Melanocyte of skin (primary cell): ENCODE results near the gene FZR1. TPM values are rescaled to one million over a fixed set of nuclear protein-coding genes. Genes with fewer than 3 reads are reported as not detected.

ENCODE experiments used
- small RNA-seq, 2 donors: library from RNA; depleted of rRNA; stranded (forward); fragments of <200 nt; gene quantifications; one replicate each; pipeline ENCODE3, GENCODE V24; 2012
- total RNA-seq, 2 donors: library from RNA; depleted of rRNA; stranded (reverse); fragments of >200 nt; gene quantifications; 2 replicates each; pipeline ENCODE4 v1.2.3, GENCODE V29; 2012

FZR1 gene
- total RNA-seq: 10 to 100 TPM; 28.6 to 34.0 TPM

DNA sequence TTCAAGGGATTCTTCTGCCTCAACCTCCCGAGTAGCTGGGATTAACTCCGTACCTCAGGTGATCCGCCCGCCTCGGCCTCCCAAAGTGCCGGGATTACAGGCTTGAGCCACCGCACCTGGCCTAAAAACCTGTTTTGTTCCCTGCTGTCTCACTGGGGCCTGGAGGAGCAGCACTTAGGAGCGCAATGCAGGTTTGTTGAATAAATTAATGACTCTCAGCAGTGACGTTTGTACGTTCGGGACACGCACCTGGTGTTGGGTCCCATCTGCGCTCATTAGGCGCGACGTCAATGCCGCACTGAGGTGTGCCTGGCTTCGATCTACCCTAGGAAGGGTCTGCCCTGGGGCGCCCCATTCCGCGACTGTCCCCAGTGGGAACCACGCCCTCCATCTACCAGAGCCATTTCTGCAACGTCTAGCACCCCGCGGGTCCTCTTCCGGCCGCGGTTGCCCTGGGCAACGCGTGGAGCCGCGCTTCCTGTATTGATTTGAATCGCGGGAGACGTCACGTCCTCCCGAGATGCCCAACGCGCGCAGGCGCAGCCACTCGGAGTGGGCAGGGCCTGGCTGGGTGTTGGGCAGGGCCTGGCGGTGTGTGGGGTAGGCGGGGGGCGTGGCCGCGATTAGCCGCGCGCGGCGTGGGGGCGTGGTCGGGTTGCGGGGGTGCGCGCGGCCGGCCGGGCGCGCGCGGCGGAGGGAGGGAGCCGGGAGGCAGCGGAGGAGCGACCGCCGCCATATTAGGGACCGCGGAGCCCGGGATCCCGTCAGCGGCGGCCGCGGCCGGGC is at the start of gene FZR1:
TSS of gene FZR1 (plus strand) at position 714 of the 786 bp plus-strand sequence. CDS start 16,679 bp downstream, outside the sequence.

DNA sequence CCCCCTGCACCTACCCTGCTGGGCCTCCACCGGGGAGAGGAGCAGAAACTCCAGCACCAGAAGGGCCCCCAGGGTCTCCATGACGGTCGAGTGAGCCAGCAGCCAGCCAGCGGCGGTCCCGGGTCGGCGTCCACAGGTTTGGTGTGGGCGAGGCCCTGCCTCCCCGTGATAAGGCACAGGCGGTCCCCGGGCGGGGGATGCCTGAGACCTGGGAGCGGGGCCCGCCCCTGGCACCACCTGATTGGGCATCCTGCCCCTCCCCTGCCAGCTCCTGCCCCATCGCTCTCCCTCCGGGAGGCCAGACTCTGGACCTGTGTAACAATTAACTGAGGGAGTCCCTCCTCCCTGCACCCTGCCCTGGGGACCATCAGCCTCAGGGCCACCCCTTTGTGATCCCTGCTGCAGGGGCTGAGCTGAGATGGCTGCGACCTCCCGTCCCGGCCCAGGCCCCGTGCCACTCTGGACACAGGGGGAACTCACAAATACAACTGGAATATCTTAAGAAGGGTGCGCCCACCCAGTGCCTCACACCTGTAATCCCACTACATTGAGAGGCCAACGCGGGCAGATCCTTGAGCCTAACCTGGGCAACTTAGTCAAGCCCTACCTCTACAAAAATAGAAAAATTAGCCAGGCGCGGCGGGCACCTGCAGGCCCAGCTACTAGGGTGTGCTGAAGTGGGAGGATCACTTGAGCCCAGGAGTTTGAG is 25.6 kb upstream of the FZR1 start, which contains the start of gene SMIM24:
TSS of gene SMIM24 (minus strand) at position 143 of the 709 bp plus-strand sequence. CDS start at position 81, 62 bp downstream.

DNA sequence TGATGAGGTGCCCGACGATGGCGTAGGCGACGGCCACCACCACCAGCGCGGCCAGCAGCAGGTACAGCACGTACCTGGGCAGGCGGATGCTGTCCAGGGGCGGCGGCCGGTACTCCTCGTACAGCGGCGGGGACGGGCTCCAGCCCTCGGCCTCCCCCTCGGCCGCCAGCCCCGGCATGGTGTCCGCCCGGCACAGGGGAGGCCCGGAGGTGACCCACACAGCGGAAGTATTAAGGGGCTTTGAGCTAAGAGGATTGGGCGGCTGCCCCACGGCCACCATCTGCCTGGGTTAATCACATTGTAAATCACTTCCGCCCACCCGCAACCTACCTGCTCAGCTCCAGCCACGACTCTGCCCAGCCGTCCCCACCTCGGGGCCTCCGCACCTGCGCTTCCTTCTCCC is 22.9 kb upstream of the FZR1 start, which contains the start of gene SMIM44:
TSS of gene SMIM44 (minus strand) at position 216 of the 403 bp plus-strand sequence. CDS start at position 178, 38 bp downstream.

DNA sequence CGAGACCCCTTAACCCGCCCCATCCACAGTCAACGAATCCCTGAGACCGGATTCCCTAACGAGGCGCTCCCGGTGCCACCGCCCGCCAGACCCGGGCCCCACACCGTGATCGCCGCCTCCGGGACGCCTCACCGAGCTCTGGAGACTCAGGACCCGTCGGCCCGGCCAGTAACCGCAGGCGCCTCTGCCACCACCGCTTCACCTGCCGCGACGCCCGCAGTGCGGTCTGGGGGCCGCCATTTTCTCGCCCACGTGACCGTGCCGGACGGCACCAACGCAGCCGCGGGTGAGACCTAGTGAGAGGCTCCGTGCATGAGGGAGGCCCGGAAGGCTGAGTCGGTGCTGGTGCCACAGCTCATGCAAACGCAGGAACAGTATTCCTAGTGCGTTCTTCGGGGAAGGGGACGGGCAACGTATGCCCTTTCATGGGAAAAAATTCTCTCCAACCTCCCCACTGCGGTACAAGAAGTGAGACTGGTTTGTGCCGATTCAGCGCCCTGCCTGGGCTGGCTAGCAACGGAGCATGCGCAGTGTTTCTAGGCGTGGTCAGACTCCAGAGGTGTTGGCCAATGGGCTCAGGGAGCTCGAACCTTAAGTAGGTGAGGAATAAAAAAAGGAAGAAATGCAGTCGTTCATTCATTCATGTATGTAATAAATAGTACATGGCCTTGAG is 5.5 kb upstream of the FZR1 start, which contains the start of gene DOHH:
TSS of gene DOHH (minus strand) at position 246 of the 673 bp plus-strand sequence. CDS start 3,860 bp downstream, outside the sequence.

DNA sequence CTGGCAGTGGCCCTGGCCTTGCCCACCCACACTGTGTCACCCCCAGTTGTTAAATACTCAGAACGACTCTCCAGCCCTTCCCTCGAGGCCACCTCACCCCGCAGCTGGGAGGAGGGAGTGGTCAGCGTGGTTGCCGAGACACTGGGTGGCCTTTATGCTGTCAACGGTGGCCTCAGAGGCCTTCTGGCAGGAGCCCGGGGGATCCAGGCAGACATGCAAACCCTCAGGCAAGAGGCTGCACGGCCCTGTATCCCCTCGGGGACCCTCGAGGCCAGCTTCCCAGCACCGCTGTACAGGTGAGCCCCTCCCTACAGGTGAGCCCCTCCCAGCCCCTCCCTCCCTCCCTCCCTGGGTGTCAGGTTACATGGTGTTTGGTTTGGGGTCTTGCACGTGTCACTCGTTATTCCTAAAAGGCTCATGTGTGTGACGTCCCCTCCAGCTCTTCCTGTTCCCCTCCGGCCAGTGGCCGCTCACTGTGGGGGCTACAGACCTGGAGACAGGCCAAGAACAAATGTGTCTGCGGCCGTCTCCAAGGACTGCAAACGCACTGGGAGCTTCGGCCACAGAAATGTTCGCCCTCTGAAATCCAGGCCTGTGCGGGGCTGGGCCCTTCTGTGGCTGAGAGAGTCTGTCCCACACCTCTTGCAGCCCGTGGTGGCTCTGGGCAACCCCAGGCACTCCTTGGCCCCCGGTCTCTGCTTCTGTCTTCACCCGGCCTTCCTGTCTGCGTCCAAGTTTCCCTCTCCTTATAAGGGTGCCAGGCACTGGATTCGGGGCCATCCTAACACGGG is 33.0 kb downstream of the FZR1 start, which contains the start of gene TEKTIP1:
TSS of gene TEKTIP1 (plus strand) at position 210 of the 791 bp plus-strand sequence. CDS start at position 214, 4 bp downstream.

DNA sequence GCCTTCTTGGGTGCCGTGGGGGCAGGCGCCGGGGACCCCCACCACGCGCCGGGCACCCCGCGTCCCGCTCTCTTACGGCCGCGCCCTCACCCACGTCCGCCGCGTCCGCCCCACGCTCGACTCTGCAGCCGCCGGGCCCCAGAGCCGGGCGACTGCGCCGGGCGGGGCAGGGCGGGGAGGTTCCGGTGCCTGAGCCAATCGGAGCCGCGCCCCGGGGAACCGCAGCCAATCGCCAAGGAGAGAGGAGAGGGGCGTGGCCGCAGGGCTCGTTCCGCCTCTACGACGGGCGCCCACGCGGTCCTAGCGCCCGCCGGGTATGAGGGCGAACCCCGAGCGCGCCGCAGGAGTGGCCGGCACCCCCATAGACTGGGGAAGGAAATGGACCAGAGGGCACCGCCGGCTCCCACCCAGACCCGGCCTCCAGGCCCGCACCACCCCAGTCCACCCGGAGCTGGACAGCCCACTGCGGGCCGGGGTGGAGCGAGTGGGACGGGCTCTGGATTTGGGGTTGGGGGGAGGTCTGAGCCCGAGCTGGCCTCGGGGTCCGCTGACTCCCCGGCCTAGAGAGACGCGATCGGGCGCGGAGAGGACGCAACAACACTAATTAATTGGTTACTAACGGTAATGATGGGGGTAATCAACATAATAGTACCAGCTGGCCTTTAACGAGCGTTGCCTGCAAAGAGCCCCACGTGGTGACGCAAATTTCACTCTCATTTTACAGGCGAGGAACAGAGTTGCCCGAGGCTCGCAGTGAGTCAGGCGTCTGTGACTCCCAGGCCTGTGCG is 51.5 kb downstream of the FZR1 start, which contains the start of gene MFSD12:
TSS of gene MFSD12 (minus strand) at position 126 of the 788 bp plus-strand sequence. CDS start 183 bp downstream, outside the sequence.

DNA sequence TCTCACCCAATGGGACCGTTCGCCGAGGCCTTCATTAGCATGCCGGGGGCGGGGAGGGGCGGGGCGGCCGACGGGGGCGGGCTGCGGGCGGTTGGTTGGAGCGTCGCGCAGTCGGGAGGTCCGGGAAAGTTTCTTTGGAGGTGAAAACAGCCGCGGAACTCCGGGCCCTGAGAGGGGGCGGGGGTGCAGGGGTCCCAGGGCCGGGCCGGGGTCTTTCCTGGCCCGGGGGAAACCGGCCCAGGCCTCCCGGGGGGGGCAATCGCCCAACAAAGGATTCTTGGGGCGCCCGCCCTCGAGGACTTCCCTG is 66.7 kb downstream of the FZR1 start, which contains the start of gene HMG20B:
TSS of gene HMG20B (plus strand) at position 90 of the 307 bp plus-strand sequence. CDS start 366 bp downstream, outside the sequence.

DNA sequence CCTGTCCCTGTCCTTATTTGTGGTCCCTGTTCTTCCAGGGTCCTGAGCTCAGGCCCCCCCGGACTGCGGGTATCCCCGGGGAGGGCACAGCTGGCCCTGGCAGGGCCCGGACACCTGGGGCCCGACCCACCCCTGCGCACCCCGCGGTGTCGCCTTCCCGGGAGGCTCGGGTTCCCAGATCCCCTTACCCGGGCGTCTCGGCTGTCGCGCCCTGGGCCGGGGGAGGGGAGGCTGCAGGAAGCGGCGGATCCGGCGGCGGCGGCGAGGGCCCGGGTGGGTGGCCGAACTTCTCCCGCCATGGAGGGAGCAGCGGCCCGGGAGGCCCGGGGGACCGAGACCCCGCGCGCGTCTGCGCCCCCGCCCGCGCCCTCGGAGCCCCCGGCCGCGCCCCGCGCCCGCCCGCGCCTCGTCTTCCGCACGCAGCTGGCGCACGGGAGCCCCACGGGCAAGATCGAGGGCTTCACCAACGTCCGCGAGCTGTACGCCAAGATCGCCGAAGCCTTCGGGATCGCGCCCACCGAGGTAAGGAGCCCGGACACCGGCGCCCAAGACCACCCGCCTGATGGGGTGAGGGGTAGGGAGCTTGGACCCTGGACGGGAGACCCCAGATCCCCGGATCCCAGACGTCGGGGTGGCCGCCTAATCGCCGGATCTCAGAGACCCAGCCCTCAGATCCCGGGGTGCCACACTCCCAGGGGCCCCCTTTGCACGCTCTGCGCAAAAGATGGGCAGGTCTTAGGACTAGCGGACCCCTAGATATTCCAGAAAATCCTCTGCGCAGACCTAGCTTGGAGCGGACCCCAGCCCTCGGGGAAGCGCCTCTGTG is 79.4 kb downstream of the FZR1 start, which contains the start of gene GIPC3:
TSS of gene GIPC3 (plus strand) at position 178 of the 826 bp plus-strand sequence. CDS start at position 298, 120 bp downstream.

Small RNA genes within 50 kb of the gene (small RNA-seq; reads per million reads assigned to genes)
- gene AC005786.1 (0 reads per million in 2 donors), gene RF00212 (0 to 0.04 reads per million in 2 donors)

Other genes with a start within 250 kb of the FZR1 start
- gene NFIC, start 139.7 kb upstream of the FZR1 start, total RNA-seq: 10 to 100 TPM; 32.7 to 39.6 TPM
- gene SMIM24, start 25.8 kb upstream of the FZR1 start, total RNA-seq: 1 to 10 TPM in 1 of 2 donors, not detected in 1; 1.0 TPM
- gene SMIM44, start 22.9 kb upstream of the FZR1 start, total RNA-seq: not detected
- gene DOHH, start 5.6 kb upstream of the FZR1 start, total RNA-seq: 10 to 100 TPM; 10.7 to 17.0 TPM
- not detected for gene TEKTIP1, start 32.9 kb downstream of the FZR1 start, total RNA-seq
- 1,000 to 10,000 TPM; 2,768 to 2,971 TPM for gene MFSD12, start 51.3 kb downstream of the FZR1 start, total RNA-seq
- 100 to 1,000 TPM; 663 to 915 TPM for gene HMG20B, start 66.6 kb downstream of the FZR1 start, total RNA-seq
- under 1 TPM; under 0.01 to 0.67 TPM for gene GIPC3, start 79.2 kb downstream of the FZR1 start, total RNA-seq
- gene TBXA2R, start 100.6 kb downstream of the FZR1 start, total RNA-seq: 1 to 10 TPM in 1 of 2 donors, not detected in 1; 1.7 TPM
- 10 to 100 TPM; 11.7 to 25.0 TPM for gene CACTIN, start 120.5 kb downstream of the FZR1 start, total RNA-seq
- gene PIP5K1C, start 194.2 kb downstream of the FZR1 start, total RNA-seq: 10 to 100 TPM; 27.3 to 32.7 TPM
- gene TJP3, start 202.1 kb downstream of the FZR1 start, total RNA-seq: not detected